GM23338 (cell line): ENCODE measurements around the gene BRF1. TPM values are rescaled to one million over a fixed set of nuclear protein-coding genes. Genes with fewer than 3 reads are reported as not detected.

Experiments
- ATAC-seq: fragments of 200-7000 bp; cut with Tn5 transposase; 3 replicates; pipeline ENCODE4 v1.9.1; 2020
- DNase-seq: peaks from one replicate; pipeline ENCODE4 v3.0.0-alpha.2; 2015; ENCODE audit warnings: low spot score
- H2AFZ ChIP-seq: fragments of 200-600 bp; sonication (generic); 2 replicates; pipeline ENCODE4 v1.8.0; 2016; ENCODE audit warnings: antibody characterized with exemption, mild to moderate bottlenecking, moderate library complexity
- H3F3A ChIP-seq: fragments of 200-600 bp; sonication (generic); replicated peaks from 2 replicates; pipeline ENCODE4 v1.8.0; 2017; ENCODE audit warnings: antibody characterized with exemption, mixed run types, low read depth
- H3K27ac ChIP-seq: fragments of 200-600 bp; sonication (generic); 2 replicates; pipeline ENCODE4 v1.6.1; 2016; ENCODE audit warnings: low read depth
- H3K27me3 ChIP-seq: fragments of 200-600 bp; sonication (generic); 2 replicates; pipeline ENCODE4 v1.8.0; 2016; ENCODE audit warnings: mild to moderate bottlenecking, mixed run types, moderate library complexity; ENCODE audit not compliant: insufficient read depth
- H3K36me3 ChIP-seq: fragments of 200-600 bp; sonication (generic); 2 replicates; pipeline ENCODE4 v1.8.0; 2016; ENCODE audit warnings: mild to moderate bottlenecking; ENCODE audit not compliant: insufficient read depth
- H3K4me1 ChIP-seq: fragments of 200-600 bp; sonication (generic); 2 replicates; pipeline ENCODE4 v1.8.0; 2016; ENCODE audit warnings: mild to moderate bottlenecking, moderate library complexity; ENCODE audit not compliant: insufficient read depth
- H3K4me2 ChIP-seq: fragments of 200-600 bp; sonication (generic); 2 replicates; pipeline ENCODE4 v1.7.1; 2017; ENCODE audit warnings: mixed run types
- H3K4me3 ChIP-seq: fragments of 200-600 bp; sonication (generic); 2 replicates; pipeline ENCODE4 v1.6.1; 2016; ENCODE audit warnings: mixed run types
- H3K79me2 ChIP-seq: fragments of 200-600 bp; sonication (generic); replicated peaks from 2 replicates; pipeline ENCODE4 v1.8.0; 2017; ENCODE audit warnings: mild to moderate bottlenecking; ENCODE audit not compliant: insufficient read depth
- H3K9me2 ChIP-seq: fragments of 200-600 bp; sonication (generic); 2 replicates; pipeline ENCODE4 v1.8.0; 2017; ENCODE audit not compliant: insufficient read depth
- H4K20me1 ChIP-seq: fragments of 200-600 bp; sonication (generic); replicated peaks from 2 replicates; pipeline ENCODE4 v1.8.0; 2017; ENCODE audit warnings: mild to moderate bottlenecking; ENCODE audit not compliant: insufficient read depth
- H3K27ac Mint-ChIP-seq: 2 replicates; pipeline ENCODE4 v1.8.0; 2020; ENCODE audit warnings: inconsistent platforms, mild to moderate bottlenecking, moderate library complexity, mixed read lengths
- H3K27me3 Mint-ChIP-seq: 3 replicates; pipeline ENCODE4 v1.8.0; 2022; ENCODE audit warnings: low read depth, mild to moderate bottlenecking, moderate library complexity, mixed read lengths, inconsistent platforms; ENCODE audit not compliant: insufficient read depth, poor library complexity
- H3K36me3 Mint-ChIP-seq: 3 replicates; pipeline ENCODE4 v1.8.0; 2021; ENCODE audit warnings: low read depth, mild to moderate bottlenecking, inconsistent platforms, moderate library complexity, mixed read lengths
- H3K4me1 Mint-ChIP-seq: 3 replicates; pipeline ENCODE4 v1.8.0; 2020; ENCODE audit warnings: mild to moderate bottlenecking, inconsistent platforms, mixed read lengths
- H3K4me3 Mint-ChIP-seq: 3 replicates; pipeline ENCODE4 v1.8.0; 2021; ENCODE audit warnings: moderate library complexity, mild to moderate bottlenecking, inconsistent platforms, mixed read lengths
- H3K9me3 Mint-ChIP-seq: 3 replicates; pipeline ENCODE4 v1.8.0; 2020; ENCODE audit warnings: moderate library complexity, mild to moderate bottlenecking, inconsistent platforms, mixed read lengths
- CREB1 ChIP-seq: fragments of 250-450 bp; sonication (Bioruptor Pico); IDR thresholded peaks from 2 replicates; pipeline ENCODE4 v1.5.0; 2020; ENCODE audit warnings: low read depth, mild to moderate bottlenecking, moderate library complexity
- CTCF ChIP-seq, 2 experiments: fragments of 200-600 bp in 1 of 2; sonication (generic) in 1 of 2; conservative IDR thresholded peaks; 2 replicates each; pipeline versions ENCODE4 v1.5.1 to v1.6.1; 2016 to 2017; ENCODE audit warnings: antibody characterized with exemption in 2 of 2, low read depth in 2 of 2, mild to moderate bottlenecking in 2 of 2, moderate library complexity in 1 of 2
- EZH2 ChIP-seq: fragments of 200-600 bp; sonication (generic); IDR thresholded peaks from one replicate; pipeline ENCODE4 v1.8.0; 2017; ENCODE audit warnings: antibody characterized with exemption, mild to moderate bottlenecking, low read depth; ENCODE audit not compliant: unreplicated experiment
- EZH2phosphoT487 ChIP-seq: fragments of 200-600 bp; sonication (generic); IDR thresholded peaks from one replicate; pipeline ENCODE4 v1.8.1; 2018; ENCODE audit warnings: antibody characterized with exemption; ENCODE audit not compliant: unreplicated experiment
- JUNB ChIP-seq: IDR thresholded peaks from one replicate; pipeline ENCODE4 v1.6.1; 2016; ENCODE audit warnings: antibody characterized with exemption; ENCODE audit not compliant: unreplicated experiment
- NANOG ChIP-seq: IDR thresholded peaks from 2 replicates; pipeline ENCODE4 v1.6.1; 2016; ENCODE audit warnings: antibody characterized with exemption, borderline replicate concordance
- POLR2AphosphoS5 ChIP-seq: IDR thresholded peaks from 2 replicates; pipeline ENCODE4 v1.6.1; 2016; ENCODE audit warnings: antibody characterized with exemption, low read depth
- STAT1 ChIP-seq: IDR thresholded peaks from one replicate; pipeline ENCODE4 v1.6.1; 2016; ENCODE audit warnings: antibody characterized with exemption; ENCODE audit not compliant: unreplicated experiment
- ZNF114 ChIP-seq: fragments of 250-450 bp; sonication (Bioruptor Pico); IDR thresholded peaks from 2 replicates; pipeline ENCODE4 v1.5.0; 2020; ENCODE audit warnings: mild to moderate bottlenecking, moderate library complexity
- ZNF331 ChIP-seq: fragments of 250-450 bp; sonication (Bioruptor Pico); IDR thresholded peaks from 2 replicates; pipeline ENCODE4 v1.5.0; 2020; ENCODE audit warnings: low read depth, mild to moderate bottlenecking, moderate library complexity
- ZNF462 ChIP-seq: fragments of 250-450 bp; sonication (Bioruptor Pico); IDR thresholded peaks from 2 replicates; pipeline ENCODE4 v1.5.0; 2020; ENCODE audit warnings: mild to moderate bottlenecking, moderate library complexity
- polyA plus RNA-seq: library from polyadenylated mRNA; unstranded; fragments of >200 nt; fragmentation: Nextera tagmentation; extraction: Ambion mirVana; gene quantifications from 2 replicates; pipeline ENCODE4 v1.2.1, GENCODE V29; 2016
- total RNA-seq: library from RNA; depleted of rRNA; stranded (reverse); fragments of >200 nt; shearing (Covaris generic); gene quantifications from 2 replicates; pipeline ENCODE4 v1.2.3, GENCODE V29; 2014
- TF ChIP-seq, protein P1 (sequence below): IDR thresholded peaks from 2 replicates; pipeline ENCODE4 v1.6.1; 2016; ENCODE audit warnings: antibody characterized with exemption
- TF ChIP-seq, protein P2 (sequence below): IDR thresholded peaks from one replicate; pipeline ENCODE4 v1.6.1; 2018; ENCODE audit warnings: antibody characterized with exemption; ENCODE audit not compliant: unreplicated experiment

BRF1 gene
- total and polyA plus RNA-seq, 2 experiments from 2014 or later = 8.6 to 29.9 TPM

DNA sequence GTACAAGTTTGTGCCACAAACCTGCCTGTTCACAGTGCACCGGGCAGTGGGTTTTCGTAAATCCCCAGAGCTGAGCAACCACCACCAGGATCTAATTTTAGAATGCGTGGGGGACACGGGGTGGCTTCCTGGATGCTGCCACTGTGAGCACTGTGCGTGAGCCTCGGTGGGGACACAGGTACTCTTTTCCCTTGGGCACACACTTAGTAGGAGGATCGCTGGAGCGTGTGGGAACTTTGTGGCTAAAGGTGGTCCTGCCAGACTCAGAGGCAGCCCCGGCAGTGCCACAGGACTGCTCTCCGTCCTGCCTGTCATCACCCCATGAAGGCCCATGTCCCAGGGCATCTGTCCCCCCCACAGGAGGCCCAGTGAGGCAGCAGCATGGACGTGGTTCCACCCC lies 31.4 kb downstream of the BRF1 start:
- Mint-ChIP-seq H3K4me1 (no peaks in the 10 kb centered on the region; the same call in 2 of the 3 replicates), H3K36me3 (no peaks in the 10 kb centered on the region; the same call in 1 of the 3 replicates), H3K27ac (no peak overlapping the region), H3K4me3 (no peak overlapping the region), H3K27me3 (peaks cover 2% of the 10 kb centered on the region), H3K9me3 (no peaks in the 10 kb centered on the region)
- Histone ChIP-seq H2AFZ (no peak overlapping the region), H3K36me3 (no peaks in the 10 kb centered on the region), H3K4me2 (no peak overlapping the region), H3K27ac (no peak overlapping the region), H3K27me3 (no peaks in the 10 kb centered on the region), H3K4me1 (no peaks in the 10 kb centered on the region), H3K4me3 (no peak overlapping the region), H3K79me2 (no peaks in the 10 kb centered on the region; the same call in 1 of the 2 replicates), H3F3A (no peaks in the 10 kb centered on the region), H4K20me1 (no peaks in the 10 kb centered on the region; the same call in 1 of the 2 replicates), H3K9me2 (no peaks in the 10 kb centered on the region)
- no peak for DNase-seq
- ATAC-seq = no peak
- TF ChIP-seq STAT1 = no peak
- TF ChIP-seq, protein P1, sequence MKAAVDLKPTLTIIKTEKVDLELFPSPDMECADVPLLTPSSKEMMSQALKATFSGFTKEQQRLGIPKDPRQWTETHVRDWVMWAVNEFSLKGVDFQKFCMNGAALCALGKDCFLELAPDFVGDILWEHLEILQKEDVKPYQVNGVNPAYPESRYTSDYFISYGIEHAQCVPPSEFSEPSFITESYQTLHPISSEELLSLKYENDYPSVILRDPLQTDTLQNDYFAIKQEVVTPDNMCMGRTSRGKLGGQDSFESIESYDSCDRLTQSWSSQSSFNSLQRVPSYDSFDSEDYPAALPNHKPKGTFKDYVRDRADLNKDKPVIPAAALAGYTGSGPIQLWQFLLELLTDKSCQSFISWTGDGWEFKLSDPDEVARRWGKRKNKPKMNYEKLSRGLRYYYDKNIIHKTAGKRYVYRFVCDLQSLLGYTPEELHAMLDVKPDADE = no peak
- no peak for TF ChIP-seq ZNF331
- TF ChIP-seq EZH2phosphoT487 = no peak
- no peak for TF ChIP-seq CTCF (conservative IDR thresholded peaks at IDR 0.05; ENCODE audit: low read depth in 2 of 2)
- TF ChIP-seq POLR2AphosphoS5 = no peak
- no peak for TF ChIP-seq ZNF114 (CRISPR knock-in tag)
- TF ChIP-seq, protein P2, sequence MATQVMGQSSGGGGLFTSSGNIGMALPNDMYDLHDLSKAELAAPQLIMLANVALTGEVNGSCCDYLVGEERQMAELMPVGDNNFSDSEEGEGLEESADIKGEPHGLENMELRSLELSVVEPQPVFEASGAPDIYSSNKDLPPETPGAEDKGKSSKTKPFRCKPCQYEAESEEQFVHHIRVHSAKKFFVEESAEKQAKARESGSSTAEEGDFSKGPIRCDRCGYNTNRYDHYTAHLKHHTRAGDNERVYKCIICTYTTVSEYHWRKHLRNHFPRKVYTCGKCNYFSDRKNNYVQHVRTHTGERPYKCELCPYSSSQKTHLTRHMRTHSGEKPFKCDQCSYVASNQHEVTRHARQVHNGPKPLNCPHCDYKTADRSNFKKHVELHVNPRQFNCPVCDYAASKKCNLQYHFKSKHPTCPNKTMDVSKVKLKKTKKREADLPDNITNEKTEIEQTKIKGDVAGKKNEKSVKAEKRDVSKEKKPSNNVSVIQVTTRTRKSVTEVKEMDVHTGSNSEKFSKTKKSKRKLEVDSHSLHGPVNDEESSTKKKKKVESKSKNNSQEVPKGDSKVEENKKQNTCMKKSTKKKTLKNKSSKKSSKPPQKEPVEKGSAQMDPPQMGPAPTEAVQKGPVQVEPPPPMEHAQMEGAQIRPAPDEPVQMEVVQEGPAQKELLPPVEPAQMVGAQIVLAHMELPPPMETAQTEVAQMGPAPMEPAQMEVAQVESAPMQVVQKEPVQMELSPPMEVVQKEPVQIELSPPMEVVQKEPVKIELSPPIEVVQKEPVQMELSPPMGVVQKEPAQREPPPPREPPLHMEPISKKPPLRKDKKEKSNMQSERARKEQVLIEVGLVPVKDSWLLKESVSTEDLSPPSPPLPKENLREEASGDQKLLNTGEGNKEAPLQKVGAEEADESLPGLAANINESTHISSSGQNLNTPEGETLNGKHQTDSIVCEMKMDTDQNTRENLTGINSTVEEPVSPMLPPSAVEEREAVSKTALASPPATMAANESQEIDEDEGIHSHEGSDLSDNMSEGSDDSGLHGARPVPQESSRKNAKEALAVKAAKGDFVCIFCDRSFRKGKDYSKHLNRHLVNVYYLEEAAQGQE = no peak
- no peak for TF ChIP-seq CREB1 (CRISPR knock-in tag)
- no peak for TF ChIP-seq JUNB
- no peak for TF ChIP-seq NANOG
- TF ChIP-seq ZNF462 (CRISPR knock-in tag) = no peak
- TF ChIP-seq EZH2 = no peak
